Parietal lobe (tissue), 2 donors: ENCODE data around the gene PTPRG. TPM values are rescaled to one million over a fixed set of nuclear protein-coding genes. Genes with fewer than 3 reads are reported as not detected.

Experiments used
- small RNA-seq: library from RNA; depleted of rRNA; stranded (forward); fragments of <200 nt; gene quantifications from one replicate; pipeline ENCODE3, GENCODE V24; 2014; ENCODE audit warnings: low replicate concordance
- total RNA-seq: library from RNA; depleted of rRNA; stranded (reverse); fragments of >200 nt; gene quantifications from one replicate; pipeline ENCODE4 v1.2.3, GENCODE V29; 2014

Gene PTPRG
- total RNA-seq: 103 TPM

DNA sequence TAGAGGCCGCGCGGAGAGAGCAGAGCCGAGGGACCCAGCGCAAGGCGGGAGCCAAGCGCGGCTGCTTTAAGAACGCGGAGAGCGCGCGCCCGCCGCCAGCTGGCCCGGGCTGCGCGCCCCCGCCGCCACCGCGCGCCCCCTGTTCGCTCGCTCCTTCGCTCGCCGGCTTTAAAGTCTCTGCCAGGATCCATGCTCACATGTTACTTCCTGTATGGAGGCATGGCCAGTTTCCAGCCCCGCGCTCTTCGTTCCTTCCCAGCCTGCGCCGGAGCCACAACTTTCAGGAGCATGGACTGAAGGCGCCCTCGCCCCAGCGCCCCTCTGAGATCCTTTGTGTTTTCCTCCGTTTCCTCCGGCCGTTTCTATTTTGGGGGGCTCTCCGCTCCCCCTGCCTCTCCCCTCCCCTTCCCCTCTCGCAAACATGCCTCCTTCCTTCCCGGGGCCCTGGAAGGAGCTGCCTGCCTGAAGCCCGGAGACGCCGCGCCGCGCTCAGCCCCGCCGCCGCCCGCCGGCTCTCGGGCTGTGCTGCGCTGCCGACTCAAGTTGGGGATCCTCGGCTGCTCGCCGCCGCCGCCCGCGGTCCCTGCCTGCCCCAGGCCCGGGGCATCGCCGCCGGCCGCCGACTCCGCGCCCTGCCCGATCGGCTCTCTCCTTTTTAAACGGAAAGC lies at the start of gene PTPRG:
Gene PTPRG (plus strand): TSS at position 198 of the 668 bp plus-strand sequence. CDS start 717 bp downstream, outside the sequence.

Small RNA genes lying within 50 kb of the gene (small RNA-seq; reads per million reads assigned to genes)
- not detected for gene RF00019
- not detected for gene RNU2-10P
